HL-60 (cell line): ENCODE data around the gene PCDHAC1.

Source experiments
- DNase-seq, 2 experiments: peaks; one replicate each; pipeline ENCODE4 v3.0.0-alpha.2; 2010 to 2020; ENCODE audit warnings: low read depth in 1 of 2, low spot score in 1 of 2
- H3K27ac ChIP-seq: fragments of 250-450 bp; sonication (Bioruptor Pico); replicated peaks from 2 replicates; pipeline ENCODE4 v1.5.1; 2020; ENCODE audit warnings: mild to moderate bottlenecking, moderate library complexity
- H3K27me3 ChIP-seq: fragments of 250-450 bp; sonication (Bioruptor Pico); 2 replicates; pipeline ENCODE4 v1.5.1; 2021; ENCODE audit warnings: mild to moderate bottlenecking, moderate library complexity; ENCODE audit not compliant: insufficient read depth, poor library complexity, severe bottlenecking
- H3K4me3 ChIP-seq: replicated peaks from 2 replicates; pipeline ENCODE4 v1.5.1; 2011; ENCODE audit warnings: mild to moderate bottlenecking, control low read depth, low read length; ENCODE audit not compliant: insufficient read depth
- CTCF ChIP-seq: IDR thresholded peaks from one replicate; pipeline ENCODE4 v1.5.1; 2011; ENCODE audit warnings: low read length, control low read depth, inconsistent platforms; ENCODE audit not compliant: insufficient read depth
- GABPA ChIP-seq: IDR thresholded peaks from 2 replicates; pipeline ENCODE4 v1.6.1; 2012; ENCODE audit warnings: low read depth
- POLR2AphosphoS5 ChIP-seq: IDR thresholded peaks from 2 replicates; pipeline ENCODE4 v1.6.1; 2012; ENCODE audit warnings: low read depth
- SPI1 ChIP-seq: IDR thresholded peaks from 2 replicates; pipeline ENCODE4 v1.6.1; 2012; ENCODE audit warnings: low read depth, mild to moderate bottlenecking, borderline replicate concordance
- TF ChIP-seq, protein P1 (sequence below): IDR thresholded peaks from 2 replicates; pipeline ENCODE4 v1.6.1; 2012; ENCODE audit warnings: low read depth; ENCODE audit not compliant: insufficient replicate concordance

PCDHAC1 gene

GRCh38 chr5:140946578-140946977, 20.5 kb downstream of the PCDHAC1 start:
- H3K27me3 ChIP-seq: no peaks in the 10 kb centered on the region
- H3K4me3 ChIP-seq: no peak overlapping the region
- H3K27ac ChIP-seq: no peak overlapping the region
- no peak for DNase-seq
- TF ChIP-seq POLR2AphosphoS5: no peak
- no peak for TF ChIP-seq CTCF
- TF ChIP-seq, protein P1, sequence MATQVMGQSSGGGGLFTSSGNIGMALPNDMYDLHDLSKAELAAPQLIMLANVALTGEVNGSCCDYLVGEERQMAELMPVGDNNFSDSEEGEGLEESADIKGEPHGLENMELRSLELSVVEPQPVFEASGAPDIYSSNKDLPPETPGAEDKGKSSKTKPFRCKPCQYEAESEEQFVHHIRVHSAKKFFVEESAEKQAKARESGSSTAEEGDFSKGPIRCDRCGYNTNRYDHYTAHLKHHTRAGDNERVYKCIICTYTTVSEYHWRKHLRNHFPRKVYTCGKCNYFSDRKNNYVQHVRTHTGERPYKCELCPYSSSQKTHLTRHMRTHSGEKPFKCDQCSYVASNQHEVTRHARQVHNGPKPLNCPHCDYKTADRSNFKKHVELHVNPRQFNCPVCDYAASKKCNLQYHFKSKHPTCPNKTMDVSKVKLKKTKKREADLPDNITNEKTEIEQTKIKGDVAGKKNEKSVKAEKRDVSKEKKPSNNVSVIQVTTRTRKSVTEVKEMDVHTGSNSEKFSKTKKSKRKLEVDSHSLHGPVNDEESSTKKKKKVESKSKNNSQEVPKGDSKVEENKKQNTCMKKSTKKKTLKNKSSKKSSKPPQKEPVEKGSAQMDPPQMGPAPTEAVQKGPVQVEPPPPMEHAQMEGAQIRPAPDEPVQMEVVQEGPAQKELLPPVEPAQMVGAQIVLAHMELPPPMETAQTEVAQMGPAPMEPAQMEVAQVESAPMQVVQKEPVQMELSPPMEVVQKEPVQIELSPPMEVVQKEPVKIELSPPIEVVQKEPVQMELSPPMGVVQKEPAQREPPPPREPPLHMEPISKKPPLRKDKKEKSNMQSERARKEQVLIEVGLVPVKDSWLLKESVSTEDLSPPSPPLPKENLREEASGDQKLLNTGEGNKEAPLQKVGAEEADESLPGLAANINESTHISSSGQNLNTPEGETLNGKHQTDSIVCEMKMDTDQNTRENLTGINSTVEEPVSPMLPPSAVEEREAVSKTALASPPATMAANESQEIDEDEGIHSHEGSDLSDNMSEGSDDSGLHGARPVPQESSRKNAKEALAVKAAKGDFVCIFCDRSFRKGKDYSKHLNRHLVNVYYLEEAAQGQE: no peak
- TF ChIP-seq GABPA: no peak
- TF ChIP-seq SPI1: no peak

DNA sequence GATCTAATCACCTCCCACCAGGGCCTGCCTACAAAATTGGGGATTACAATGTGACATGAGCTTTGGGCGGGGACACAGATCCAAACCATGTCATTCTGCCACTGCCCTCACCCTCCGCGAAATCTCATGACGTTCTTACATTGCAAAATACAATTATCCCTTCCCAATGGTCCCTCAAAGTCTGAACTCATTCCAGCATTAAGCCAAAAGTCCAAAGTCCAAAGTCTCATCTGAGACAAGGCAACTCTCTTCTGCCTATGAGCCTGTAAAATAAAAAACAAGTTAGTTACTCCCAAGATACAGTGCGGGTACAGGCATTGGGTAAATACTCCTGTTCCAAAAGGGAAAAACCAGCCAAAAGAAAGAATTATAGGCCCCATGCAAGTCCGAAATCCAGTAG, 25.5 kb downstream of the PCDHAC1 start:
- Histone ChIP-seq H3K4me3 (no peak overlapping the region), H3K27me3 (no peaks in the 10 kb centered on the region), H3K27ac (no peak overlapping the region)
- no peak for DNase-seq
- TF ChIP-seq GABPA (no peak), CTCF (no peak), POLR2AphosphoS5 (no peak), SPI1 (no peak)
- TF ChIP-seq, protein P1: no peak

DNA sequence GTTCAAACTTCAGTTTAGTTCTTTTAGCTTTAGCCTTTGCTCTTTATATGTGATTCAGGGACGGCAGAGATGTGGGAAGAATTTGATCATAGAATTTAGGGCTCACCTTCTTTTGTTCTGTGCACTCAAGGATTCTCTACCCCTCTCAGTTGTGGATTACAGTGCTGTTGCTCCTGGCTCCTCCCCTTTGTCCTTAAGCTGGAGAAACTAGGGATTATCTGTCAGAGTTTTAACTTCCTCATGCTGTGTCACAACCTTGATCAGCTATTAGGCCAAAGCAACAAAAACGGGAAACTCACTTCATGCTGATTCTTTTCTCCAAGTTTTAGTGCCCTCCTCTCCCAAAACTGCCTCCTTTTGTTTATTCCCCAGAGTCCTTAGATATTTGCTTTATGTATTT, 27.1 kb downstream of the PCDHAC1 start:
- Histone ChIP-seq H3K27ac (no peak overlapping the region), H3K27me3 (no peaks in the 10 kb centered on the region), H3K4me3 (no peak overlapping the region)
- no peak for DNase-seq
- no peak for TF ChIP-seq POLR2AphosphoS5
- no peak for TF ChIP-seq GABPA
- no peak for TF ChIP-seq CTCF
- TF ChIP-seq SPI1: no peak
- TF ChIP-seq, protein P1: no peak
